Measurements from ENCODE around the gene ZBTB7C. TPM values are rescaled to one million over a fixed set of nuclear protein-coding genes. Genes with fewer than 3 reads are reported as not detected.

The ZBTB7C gene
- total and polyA plus RNA-seq, 9 of the 15 experiments (the other 6 are each of a cell fraction or from before 2014, with no cell fraction given) = not detected

- no peak for TF ChIP-seq ETS1 (conservative IDR thresholded peaks at IDR 0.05; ENCODE audit: control insufficient read depth, low read depth, low read length)
- TF ChIP-seq SNRNP70 (optimal IDR thresholded peaks at IDR 0.05; ENCODE audit: low read depth, low read length) = no peak
- TF ChIP-seq ZNF197 (CRISPR knock-in tag; IDR thresholded peaks at IDR 0.05; ENCODE audit: low read depth) = 0 out of 2 replicates have a peak, but pooled peaks have one; percentile 55
- no peak for TF ChIP-seq EHMT2 (IDR thresholded peaks at IDR 0.05)
- TF ChIP-seq ZNF586 (CRISPR knock-in tag; conservative IDR thresholded peaks at IDR 0.05) = no peak
- TF ChIP-seq PTBP1 (IDR thresholded peaks at IDR 0.05; ENCODE audit: low read depth, low read length) = no peak
- TF ChIP-seq, protein P1, sequence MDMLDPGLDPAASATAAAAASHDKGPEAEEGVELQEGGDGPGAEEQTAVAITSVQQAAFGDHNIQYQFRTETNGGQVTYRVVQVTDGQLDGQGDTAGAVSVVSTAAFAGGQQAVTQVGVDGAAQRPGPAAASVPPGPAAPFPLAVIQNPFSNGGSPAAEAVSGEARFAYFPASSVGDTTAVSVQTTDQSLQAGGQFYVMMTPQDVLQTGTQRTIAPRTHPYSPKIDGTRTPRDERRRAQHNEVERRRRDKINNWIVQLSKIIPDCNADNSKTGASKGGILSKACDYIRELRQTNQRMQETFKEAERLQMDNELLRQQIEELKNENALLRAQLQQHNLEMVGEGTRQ (CRISPR knock-in tag; IDR thresholded peaks at IDR 0.05) = peak; percentile 63
- TF ChIP-seq TCF3 (CRISPR knock-in tag; IDR thresholded peaks at IDR 0.05) = peak; percentile 79
- no peak for TF ChIP-seq MYBL2 (IDR thresholded peaks at IDR 0.05; ENCODE audit: low read depth)
- TF ChIP-seq MYBL2 (CRISPR knock-in tag; IDR thresholded peaks at IDR 0.05; ENCODE audit: borderline replicate concordance) = no peak
- TF ChIP-seq HNRNPL (IDR thresholded peaks at IDR 0.05; ENCODE audit: low read depth, low read length) = no peak
- 0 out of 2 replicates have a peak, but pooled peaks have one; percentile 11 for TF ChIP-seq EP300 (IDR thresholded peaks at IDR 0.05; ENCODE audit: low read length)
- TF ChIP-seq RHOXF2B (CRISPR knock-in tag; conservative IDR thresholded peaks at IDR 0.05) = no peak
- TF ChIP-seq BHLHE40 (IDR thresholded peaks at IDR 0.05; ENCODE audit: low read length) = no peak
- TF ChIP-seq BRF1 (IDR thresholded peaks at IDR 0.05; ENCODE audit: borderline replicate concordance, extremely low read depth, insufficient read length) = no peak
- no peak for TF ChIP-seq ZNF444 (CRISPR knock-in tag; IDR thresholded peaks at IDR 0.05)
- TF ChIP-seq ETS2 (tag; IDR thresholded peaks at IDR 0.05; ENCODE audit: borderline replicate concordance, poor library complexity, severe bottlenecking) = no peak
- TF ChIP-seq, protein P2, sequence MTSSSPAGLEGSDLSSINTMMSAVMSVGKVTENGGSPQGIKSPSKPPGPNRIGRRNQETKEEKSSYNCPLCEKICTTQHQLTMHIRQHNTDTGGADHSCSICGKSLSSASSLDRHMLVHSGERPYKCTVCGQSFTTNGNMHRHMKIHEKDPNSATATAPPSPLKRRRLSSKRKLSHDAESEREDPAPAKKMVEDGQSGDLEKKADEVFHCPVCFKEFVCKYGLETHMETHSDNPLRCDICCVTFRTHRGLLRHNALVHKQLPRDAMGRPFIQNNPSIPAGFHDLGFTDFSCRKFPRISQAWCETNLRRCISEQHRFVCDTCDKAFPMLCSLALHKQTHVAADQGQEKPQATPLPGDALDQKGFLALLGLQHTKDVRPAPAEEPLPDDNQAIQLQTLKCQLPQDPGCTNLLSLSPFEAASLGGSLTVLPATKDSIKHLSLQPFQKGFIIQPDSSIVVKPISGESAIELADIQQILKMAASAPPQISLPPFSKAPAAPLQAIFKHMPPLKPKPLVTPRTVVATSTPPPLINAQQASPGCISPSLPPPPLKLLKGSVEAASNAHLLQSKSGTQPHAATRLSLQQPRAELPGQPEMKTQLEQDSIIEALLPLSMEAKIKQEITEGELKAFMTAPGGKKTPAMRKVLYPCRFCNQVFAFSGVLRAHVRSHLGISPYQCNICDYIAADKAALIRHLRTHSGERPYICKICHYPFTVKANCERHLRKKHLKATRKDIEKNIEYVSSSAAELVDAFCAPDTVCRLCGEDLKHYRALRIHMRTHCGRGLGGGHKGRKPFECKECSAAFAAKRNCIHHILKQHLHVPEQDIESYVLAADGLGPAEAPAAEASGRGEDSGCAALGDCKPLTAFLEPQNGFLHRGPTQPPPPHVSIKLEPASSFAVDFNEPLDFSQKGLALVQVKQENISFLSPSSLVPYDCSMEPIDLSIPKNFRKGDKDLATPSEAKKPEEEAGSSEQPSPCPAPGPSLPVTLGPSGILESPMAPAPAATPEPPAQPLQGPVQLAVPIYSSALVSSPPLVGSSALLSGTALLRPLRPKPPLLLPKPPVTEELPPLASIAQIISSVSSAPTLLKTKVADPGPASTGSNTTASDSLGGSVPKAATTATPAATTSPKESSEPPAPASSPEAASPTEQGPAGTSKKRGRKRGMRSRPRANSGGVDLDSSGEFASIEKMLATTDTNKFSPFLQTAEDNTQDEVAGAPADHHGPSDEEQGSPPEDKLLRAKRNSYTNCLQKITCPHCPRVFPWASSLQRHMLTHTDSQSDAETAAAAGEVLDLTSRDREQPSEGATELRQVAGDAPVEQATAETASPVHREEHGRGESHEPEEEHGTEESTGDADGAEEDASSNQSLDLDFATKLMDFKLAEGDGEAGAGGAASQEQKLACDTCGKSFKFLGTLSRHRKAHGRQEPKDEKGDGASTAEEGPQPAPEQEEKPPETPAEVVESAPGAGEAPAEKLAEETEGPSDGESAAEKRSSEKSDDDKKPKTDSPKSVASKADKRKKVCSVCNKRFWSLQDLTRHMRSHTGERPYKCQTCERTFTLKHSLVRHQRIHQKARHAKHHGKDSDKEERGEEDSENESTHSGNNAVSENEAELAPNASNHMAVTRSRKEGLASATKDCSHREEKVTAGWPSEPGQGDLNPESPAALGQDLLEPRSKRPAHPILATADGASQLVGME (CRISPR knock-in tag; IDR thresholded peaks at IDR 0.05) = no peak
- TF ChIP-seq MAFK (IDR thresholded peaks at IDR 0.05; ENCODE audit: low read length) = no peak
- TF ChIP-seq, protein P3, sequence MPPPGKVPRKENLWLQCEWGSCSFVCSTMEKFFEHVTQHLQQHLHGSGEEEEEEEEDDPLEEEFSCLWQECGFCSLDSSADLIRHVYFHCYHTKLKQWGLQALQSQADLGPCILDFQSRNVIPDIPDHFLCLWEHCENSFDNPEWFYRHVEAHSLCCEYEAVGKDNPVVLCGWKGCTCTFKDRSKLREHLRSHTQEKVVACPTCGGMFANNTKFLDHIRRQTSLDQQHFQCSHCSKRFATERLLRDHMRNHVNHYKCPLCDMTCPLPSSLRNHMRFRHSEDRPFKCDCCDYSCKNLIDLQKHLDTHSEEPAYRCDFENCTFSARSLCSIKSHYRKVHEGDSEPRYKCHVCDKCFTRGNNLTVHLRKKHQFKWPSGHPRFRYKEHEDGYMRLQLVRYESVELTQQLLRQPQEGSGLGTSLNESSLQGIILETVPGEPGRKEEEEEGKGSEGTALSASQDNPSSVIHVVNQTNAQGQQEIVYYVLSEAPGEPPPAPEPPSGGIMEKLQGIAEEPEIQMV (tag; conservative IDR thresholded peaks at IDR 0.05; ENCODE audit: low read depth) = no peak
- no peak for TF ChIP-seq ZBTB7A (IDR thresholded peaks at IDR 0.05; ENCODE audit: borderline replicate concordance, control insufficient read depth, low read depth, low read length)
Measured at GRCh38 chr18:47999801-48000248, 409.4 kb downstream of the ZBTB7C start (continued).

All from K562 (cell line).